GM13976 (cell line): ENCODE data around the gene HOXA1.

Experiments
- DNase-seq: peaks from one replicate; pipeline ENCODE4 v3.0.0; 2012; ENCODE audit warnings: low spot score
- CTCF ChIP-seq: IDR thresholded peaks from 2 replicates; pipeline ENCODE4 v1.5.1; 2012; ENCODE audit warnings: borderline replicate concordance, mild to moderate bottlenecking; ENCODE audit not compliant: insufficient read depth; ENCODE audit errors: extremely low read depth, missing control alignments, control extremely low read depth
- in situ Hi-C: fragments of 300-500 bp; cut with MboI; formaldehyde crosslinking; loops from one replicate; pipeline ENCODE4 v1.12.0; 2022; ENCODE audit warnings: low sequenced_read_pairs, mixed read lengths, inconsistent platforms; ENCODE audit not compliant: unreplicated experiment

The HOXA1 gene

DNA sequence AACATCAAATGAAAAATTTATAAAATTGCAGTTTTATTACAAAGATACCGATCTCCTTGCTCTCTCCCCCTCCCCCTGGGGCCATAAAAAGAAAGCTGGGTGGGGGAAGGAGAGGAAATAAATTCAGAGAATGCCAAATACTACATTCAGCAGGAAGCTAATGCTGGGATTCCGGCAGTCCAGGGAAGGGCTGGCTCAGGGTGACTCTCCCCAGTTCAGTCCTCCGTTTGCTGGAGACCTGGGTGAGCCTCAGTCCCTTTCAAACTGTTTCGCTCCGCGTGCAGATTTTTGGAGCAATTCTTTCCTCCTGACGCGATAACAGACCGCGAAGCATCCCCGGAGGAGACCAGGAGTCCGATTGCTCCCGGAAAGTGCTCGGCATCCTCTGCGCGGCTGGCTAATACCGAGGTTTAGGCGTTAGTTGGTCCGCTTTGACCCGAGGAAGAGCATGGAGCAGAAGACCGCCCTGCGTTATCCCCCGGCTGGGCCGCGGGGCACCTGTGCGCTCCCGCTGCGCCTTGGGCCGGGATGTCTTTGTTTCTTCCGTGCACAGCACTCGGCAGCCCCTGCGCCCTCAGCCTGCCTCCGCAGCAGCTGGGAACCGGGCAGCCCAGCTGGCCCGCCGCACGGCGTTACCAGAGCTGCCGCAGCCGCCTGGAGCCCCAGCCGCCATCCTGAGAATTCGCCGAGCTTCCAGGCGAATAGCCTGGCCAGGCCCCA is 10.5 kb upstream of the HOXA1 start:
- TF ChIP-seq CTCF, result no peak
- in situ Hi-C loops, result no loop called here
- no peak for DNase-seq

DNA sequence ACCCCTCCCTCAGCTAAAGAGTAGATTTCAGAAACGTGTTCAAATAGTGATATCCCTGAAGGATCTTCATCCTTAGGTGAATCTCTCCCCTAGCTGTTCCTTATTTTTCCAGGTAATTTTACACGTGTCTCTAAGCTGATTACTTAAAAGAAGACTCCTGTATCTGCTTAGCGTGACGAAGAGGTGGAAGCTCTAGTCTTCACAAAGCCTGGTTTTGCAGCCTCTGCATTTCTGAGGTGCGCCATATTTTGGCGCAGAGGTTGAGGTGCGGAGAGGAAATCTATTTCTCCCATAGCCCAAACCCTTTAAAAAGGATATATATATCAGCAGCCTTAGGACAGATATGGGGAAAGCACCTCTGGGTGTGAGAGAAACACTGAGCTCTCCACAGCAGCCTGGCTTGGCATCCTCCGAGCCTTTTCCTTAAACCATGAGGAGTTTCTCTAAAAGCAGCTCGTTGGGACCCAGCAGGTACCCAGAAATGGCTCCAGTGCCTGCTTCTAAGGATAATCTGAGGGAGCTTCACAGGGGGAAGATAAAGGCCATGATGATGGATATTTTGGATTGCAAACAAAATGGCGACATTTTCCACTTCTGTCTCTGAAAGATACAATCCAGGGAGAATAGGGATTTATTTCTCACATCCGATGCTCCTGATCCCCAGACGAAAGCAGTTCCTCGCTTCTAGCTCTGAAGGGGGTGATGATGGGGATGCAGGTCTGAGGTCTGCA is 9.7 kb upstream of the HOXA1 start:
- in situ Hi-C loops, result no loop called here
- DNase-seq, result no peak
- no peak for TF ChIP-seq CTCF

GRCh38 chr7:27104341-27105058 is 8.7 kb upstream of the HOXA1 start:
- TF ChIP-seq CTCF, result no peak
- in situ Hi-C loops, result no loop called here
- DNase-seq, result no peak

- TF ChIP-seq CTCF, result no peak
- DNase-seq, result no peak
- in situ Hi-C loops, result no loop called here
Observed at GRCh38 chr7:27103489-27104226, 7.9 kb upstream of the HOXA1 start.

- TF ChIP-seq CTCF, result no peak
- DNase-seq, result no peak
Observed at GRCh38 chr7:27102581-27103442, 7.0 kb upstream of the HOXA1 start, which contains the start of gene HOXA2. HOXA2 (minus strand) TSS chr7:27102683; CDS start chr7:27102500, 183 bp downstream.

More at GRCh38 chr7:27102581-27103442, 7.0 kb upstream of the HOXA1 start, which contains the start of gene HOXA2:
- in situ Hi-C loops, result no loop called here
